HepG2 (cell line): Measurements from ENCODE around the gene P3H4. TPM values are rescaled to one million over a fixed set of nuclear protein-coding genes. Genes with fewer than 3 reads are reported as not detected.

Experiments
- ATAC-seq: fragments of 200-7000 bp; cut with Tn5 transposase; 3 replicates; pipeline ENCODE4 v1.9.1; 2020; ENCODE audit warnings: mild to moderate bottlenecking, moderate library complexity
- BruUV-seq: library from RNA; stranded (reverse); fragments of 400-500 nt; replicated peaks from 2 replicates; lab custom pipeline; 2021; lab: Mats Ljungman, UMichigan
- CTCF ChIA-PET: fragments of 300-600 bp; formaldehyde crosslinking; extraction: SDS; loops from one replicate; lab custom pipeline; 2021; ENCODE audit warnings: low total read pairs, inconsistent platforms, low intra/inter-chr PET ratio; lab: Yijun Ruan, JAX
- POLR2A ChIA-PET: fragments of 350-600 bp; sonication (Branson Sonifier 250); formaldehyde crosslinking; loops from one replicate; lab custom pipeline; 2020; ENCODE audit warnings: antibody characterized with exemption, inconsistent platforms; lab: Yijun Ruan, JAX
- DNase-seq: peaks from one replicate; pipeline ENCODE4 v3.0.0-alpha.2; 2015; ENCODE audit warnings: low spot score
- FAIRE-seq: peaks from 3 replicates; lab custom pipeline; 2011; peaks lifted over from hg19 to GRCh38; lab: Jason Lieb, UNC
- H2AFZ ChIP-seq: one replicate; pipeline ENCODE4 v1.6.1; 2011; ENCODE audit warnings: low read length, inconsistent platforms
- H3K27ac ChIP-seq: fragments of 300-600 bp; 3 replicates; pipeline ENCODE4 v1.8.0; 2011; ENCODE audit warnings: mixed run types, mild to moderate bottlenecking, mixed read lengths, low read length, inconsistent platforms; ENCODE audit not compliant: insufficient read depth; ENCODE audit errors: extremely low read length
- H3K27me3 ChIP-seq, 2 experiments: fragments of 200-600 bp in 1 of 2; 2 replicates in 1 of 2; 3 replicates in 1 of 2; pipeline versions ENCODE4 v1.6.0 to v1.8.0; 2011; ENCODE audit warnings: low read length in 2 of 2, mild to moderate bottlenecking in 2 of 2, moderate library complexity in 2 of 2, inconsistent platforms in 1 of 2; ENCODE audit not compliant: insufficient read depth in 2 of 2, control insufficient read depth in 1 of 2
- H3K36me3 ChIP-seq, 2 experiments: fragments of 200-600 bp in 1 of 2; replicated peaks in 1 of 2; 2 replicates in 1 of 2; 3 replicates in 1 of 2; pipeline versions ENCODE4 v1.5.1 to v1.8.0; 2011; ENCODE audit warnings: low read length in 2 of 2, inconsistent platforms in 1 of 2; ENCODE audit not compliant: insufficient read depth in 2 of 2, control insufficient read depth in 1 of 2
- H3K4me1 ChIP-seq: 2 replicates; pipeline ENCODE4 v1.5.1; 2012; ENCODE audit warnings: low read length, inconsistent platforms; ENCODE audit not compliant: insufficient read depth
- H3K4me2 ChIP-seq: 2 replicates; pipeline ENCODE4 v1.6.0; 2011; ENCODE audit warnings: low read depth, low read length, inconsistent platforms
- H3K4me3 ChIP-seq, 3 experiments: fragments of 200-600 bp in 1 of 3; sonication (generic), shearing (Covaris generic) in 1 of 3; replicated peaks in 1 of 3; 2 replicates each; pipeline ENCODE4 v1.5.1; 2011 to 2016; ENCODE audit warnings: low read length in 3 of 3, inconsistent platforms in 2 of 3, low read depth in 2 of 3, mild to moderate bottlenecking in 2 of 3, control low read depth in 1 of 3, mixed read lengths in 1 of 3; ENCODE audit not compliant: insufficient read depth in 1 of 3
- H3K79me2 ChIP-seq: one replicate; pipeline ENCODE4 v1.6.1; 2011; ENCODE audit warnings: low read length, inconsistent platforms; ENCODE audit not compliant: insufficient read depth
- H3K9ac ChIP-seq: 2 replicates; pipeline ENCODE4 v1.6.0; 2011; ENCODE audit warnings: mild to moderate bottlenecking, low read depth, low read length, inconsistent platforms; ENCODE audit not compliant: insufficient read depth
- H3K9me3 ChIP-seq: 2 replicates; pipeline ENCODE4 v1.5.1; 2012; ENCODE audit warnings: mild to moderate bottlenecking, low read length
- H4K20me1 ChIP-seq: 2 replicates; pipeline ENCODE4 v1.6.0; 2011; ENCODE audit warnings: inconsistent platforms, mild to moderate bottlenecking, low read length, moderate library complexity; ENCODE audit not compliant: insufficient read depth
- EEA1 ChIP-seq: sonication (generic); formaldehyde crosslinking; IDR thresholded peaks from 2 replicates; pipeline ENCODE4 v1.5.1; 2020; ENCODE audit warnings: mild to moderate bottlenecking, missing genetic modification reagents, borderline replicate concordance
- RARA ChIP-seq: IDR thresholded peaks from 2 replicates; pipeline ENCODE4 v1.6.1; 2016; ENCODE audit warnings: missing genetic modification reagents, missing compliant biosample characterization
- ZNF296 ChIP-seq: sonication (generic); formaldehyde crosslinking; conservative IDR thresholded peaks from 2 replicates; pipeline ENCODE4 v1.5.0; 2020; ENCODE audit warnings: mild to moderate bottlenecking, missing genetic modification reagents
- ZNF569 ChIP-seq: sonication (generic); formaldehyde crosslinking; IDR thresholded peaks from 2 replicates; pipeline ENCODE4 v1.5.0; 2020; ENCODE audit warnings: mild to moderate bottlenecking, missing genetic modification reagents, moderate library complexity, borderline replicate concordance
- ZNF883 ChIP-seq: sonication (generic); formaldehyde crosslinking; IDR thresholded peaks from 2 replicates; pipeline ENCODE4 v1.5.1; 2020; ENCODE audit warnings: mild to moderate bottlenecking, missing genetic modification reagents; ENCODE audit errors: not compliant biosample characterization
- WGBS: methylation state at CpG from one replicate; pipeline ENCODE4 v1.1.6; 2017; ENCODE audit warnings: low lambda C conversion rate; 5-methylcytosine and 5-hydroxymethylcytosine counted together
- in situ Hi-C: cut with HindIII; loops from 2 replicates; pipeline ENCODE4 v1.10.0; 2017; ENCODE audit warnings: low pct_unique_long_range_greater_than_20kb; ENCODE audit not compliant: extremely low pct_ligation_motif_present
- intact Hi-C: fragments of 100-400 bp; cut with micrococcal nuclease; formaldehyde crosslinking; loops from one replicate; pipeline ENCODE4 v1.10.0; 2022; ENCODE audit not compliant: unreplicated experiment
- polyA plus RNA-seq, 8 experiments: library from polyadenylated mRNA; depleted of rRNA in 3 of 8; stranded (reverse) in 7 of 8; unstranded in 1 of 8; fragments of >200 nt; fragmentation: Illumina TruSeq in 4 of 8; extraction: Trizol in 4 of 8; gene quantifications; 2 replicates each; pipeline versions ENCODE4 v1.2.1 to v1.2.3, GENCODE V29; 2011 to 2016; ENCODE audit warnings: low read depth in 4 of 8, missing spikeins in 1 of 8, mixed read lengths in 1 of 8; ENCODE audit not compliant: insufficient read depth in 1 of 8
- total RNA-seq, 5 experiments: library from RNA; depleted of rRNA; stranded (reverse); fragments of >200 nt; fragmentation: Illumina TruSeq; extraction: Trizol; gene quantifications; 2 replicates each; pipeline ENCODE4 v1.2.3, GENCODE V29; 2016; ENCODE audit warnings: low read depth in 1 of 5
- TF ChIP-seq, protein P1 (sequence below): sonication (generic); formaldehyde crosslinking; IDR thresholded peaks from 2 replicates; pipeline ENCODE4 v1.4.0; 2020; ENCODE audit warnings: missing genetic modification reagents, borderline replicate concordance
- TF ChIP-seq, protein P2 (sequence below): sonication (generic); formaldehyde crosslinking; IDR thresholded peaks from 2 replicates; pipeline ENCODE4 v1.9.0; 2021; ENCODE audit warnings: missing genetic modification reagents, mild to moderate bottlenecking, borderline replicate concordance
- TF ChIP-seq, protein P3 (sequence below): sonication (generic); formaldehyde crosslinking; IDR thresholded peaks from 2 replicates; pipeline ENCODE4 v1.4.0; 2020; ENCODE audit warnings: missing genetic modification reagents
- TF ChIP-seq, protein P4 (sequence below): sonication (generic); formaldehyde crosslinking; IDR thresholded peaks from 2 replicates; pipeline ENCODE4 v1.4.0; 2020; ENCODE audit warnings: missing genetic modification reagents

P3H4 gene
- total and polyA plus RNA-seq, 2 of the 13 experiments (the other 11 are each of a cell fraction or from before 2014, with no cell fraction given), result 37.1 to 50.6 TPM

DNA sequence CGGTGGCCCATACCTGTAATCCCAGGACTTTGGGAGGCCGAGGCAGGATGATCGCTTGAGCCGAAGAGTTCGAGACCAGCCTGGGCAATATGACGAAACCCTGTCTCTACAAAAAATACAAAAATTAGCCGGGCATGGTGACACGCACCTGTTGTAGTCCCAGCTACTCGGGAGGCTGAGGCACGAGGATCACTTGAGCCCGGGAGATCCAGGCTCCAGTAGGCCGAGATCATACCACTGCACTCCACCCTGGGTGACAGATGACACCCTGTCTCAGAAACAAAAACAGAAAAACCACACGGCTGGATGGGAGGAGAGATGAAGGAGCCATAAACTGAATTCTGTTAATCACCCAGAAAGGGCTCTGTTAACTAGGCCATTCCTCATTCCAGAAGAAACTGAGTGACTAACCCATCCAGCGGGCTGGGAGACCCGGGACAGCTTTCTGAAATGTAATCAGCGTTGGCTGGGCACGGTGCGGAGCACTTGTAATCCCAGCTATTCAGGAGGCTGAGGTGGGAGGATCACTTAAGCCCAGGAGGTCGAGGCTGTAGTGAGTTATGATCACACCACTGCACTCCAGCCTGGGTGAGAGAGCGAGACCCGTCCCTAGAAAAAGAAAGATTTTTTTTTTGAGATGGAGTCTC is 24.9 kb upstream of the P3H4 start:
- no peak overlapping the region for H3K27ac ChIP-seq
- peak overlapping the region; percentile 63 to 94 (median 77) for H3K4me3 ChIP-seq
- peaks cover 3 to 10% of the 10 kb centered on the region in 2 experiments for H3K36me3 ChIP-seq
- peak overlapping the region; percentile 61 for H3K9ac ChIP-seq
- peak overlapping the region; percentile 88 for H2AFZ ChIP-seq
- H3K27me3 ChIP-seq, result no peaks in the 10 kb centered on the region
- peak overlapping the region; percentile 80 for H3K4me2 ChIP-seq
- ChIA-PET POLR2A (interaction anchor here (1.3 to 1.9 kb wide), 5 partner anchors 10 to 122 kb away, joined by 3 to 9 read pairs (median 4); partner anchors contain the start of genes FKBP10, KLHL11 and P3H4), CTCF (no interaction called here)
- in situ Hi-C loops, result no loop called here
- intact Hi-C loops, result no loop called here
- ATAC-seq (no peak), DNase-seq (no peak), FAIRE-seq (no peak)
- H4K20me1 ChIP-seq, result no peaks in the 10 kb centered on the region
- H3K4me1 ChIP-seq, result peaks cover 40% of the 10 kb centered on the region
- 24% methylated on average over 20 of the region's 21 CpGs for WGBS
- H3K9me3 ChIP-seq, result no peaks in the 10 kb centered on the region
- H3K79me2 ChIP-seq, result peaks cover 9% of the 10 kb centered on the region
- BruUV-seq, result no TSS peak
- TF ChIP-seq ZNF883 (CRISPR knock-in tag) (no peak), RARA (no peak), ZNF296 (CRISPR knock-in tag) (no peak), EEA1 (CRISPR knock-in tag) (no peak), ZNF569 (CRISPR knock-in tag) (no peak)
- TF ChIP-seq, protein P1, sequence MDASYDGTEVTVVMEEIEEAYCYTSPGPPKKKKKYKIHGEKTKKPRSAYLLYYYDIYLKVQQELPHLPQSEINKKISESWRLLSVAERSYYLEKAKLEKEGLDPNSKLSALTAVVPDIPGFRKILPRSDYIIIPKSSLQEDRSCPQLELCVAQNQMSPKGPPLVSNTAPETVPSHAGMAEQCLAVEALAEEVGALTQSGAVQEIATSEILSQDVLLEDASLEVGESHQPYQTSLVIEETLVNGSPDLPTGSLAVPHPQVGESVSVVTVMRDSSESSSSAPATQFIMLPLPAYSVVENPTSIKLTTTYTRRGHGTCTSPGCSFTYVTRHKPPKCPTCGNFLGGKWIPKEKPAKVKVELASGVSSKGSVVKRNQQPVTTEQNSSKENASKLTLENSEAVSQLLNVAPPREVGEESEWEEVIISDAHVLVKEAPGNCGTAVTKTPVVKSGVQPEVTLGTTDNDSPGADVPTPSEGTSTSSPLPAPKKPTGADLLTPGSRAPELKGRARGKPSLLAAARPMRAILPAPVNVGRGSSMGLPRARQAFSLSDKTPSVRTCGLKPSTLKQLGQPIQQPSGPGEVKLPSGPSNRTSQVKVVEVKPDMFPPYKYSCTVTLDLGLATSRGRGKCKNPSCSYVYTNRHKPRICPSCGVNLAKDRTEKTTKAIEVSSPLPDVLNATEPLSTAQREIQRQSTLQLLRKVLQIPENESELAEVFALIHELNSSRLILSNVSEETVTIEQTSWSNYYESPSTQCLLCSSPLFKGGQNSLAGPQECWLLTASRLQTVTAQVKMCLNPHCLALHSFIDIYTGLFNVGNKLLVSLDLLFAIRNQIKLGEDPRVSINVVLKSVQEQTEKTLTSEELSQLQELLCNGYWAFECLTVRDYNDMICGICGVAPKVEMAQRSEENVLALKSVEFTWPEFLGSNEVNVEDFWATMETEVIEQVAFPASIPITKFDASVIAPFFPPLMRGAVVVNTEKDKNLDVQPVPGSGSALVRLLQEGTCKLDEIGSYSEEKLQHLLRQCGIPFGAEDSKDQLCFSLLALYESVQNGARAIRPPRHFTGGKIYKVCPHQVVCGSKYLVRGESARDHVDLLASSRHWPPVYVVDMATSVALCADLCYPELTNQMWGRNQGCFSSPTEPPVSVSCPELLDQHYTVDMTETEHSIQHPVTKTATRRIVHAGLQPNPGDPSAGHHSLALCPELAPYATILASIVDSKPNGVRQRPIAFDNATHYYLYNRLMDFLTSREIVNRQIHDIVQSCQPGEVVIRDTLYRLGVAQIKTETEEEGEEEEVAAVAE (CRISPR knock-in tag), result no peak
- TF ChIP-seq, protein P2, sequence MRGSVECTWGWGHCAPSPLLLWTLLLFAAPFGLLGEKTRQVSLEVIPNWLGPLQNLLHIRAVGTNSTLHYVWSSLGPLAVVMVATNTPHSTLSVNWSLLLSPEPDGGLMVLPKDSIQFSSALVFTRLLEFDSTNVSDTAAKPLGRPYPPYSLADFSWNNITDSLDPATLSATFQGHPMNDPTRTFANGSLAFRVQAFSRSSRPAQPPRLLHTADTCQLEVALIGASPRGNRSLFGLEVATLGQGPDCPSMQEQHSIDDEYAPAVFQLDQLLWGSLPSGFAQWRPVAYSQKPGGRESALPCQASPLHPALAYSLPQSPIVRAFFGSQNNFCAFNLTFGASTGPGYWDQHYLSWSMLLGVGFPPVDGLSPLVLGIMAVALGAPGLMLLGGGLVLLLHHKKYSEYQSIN (CRISPR knock-in tag), result no peak
- TF ChIP-seq, protein P3, sequence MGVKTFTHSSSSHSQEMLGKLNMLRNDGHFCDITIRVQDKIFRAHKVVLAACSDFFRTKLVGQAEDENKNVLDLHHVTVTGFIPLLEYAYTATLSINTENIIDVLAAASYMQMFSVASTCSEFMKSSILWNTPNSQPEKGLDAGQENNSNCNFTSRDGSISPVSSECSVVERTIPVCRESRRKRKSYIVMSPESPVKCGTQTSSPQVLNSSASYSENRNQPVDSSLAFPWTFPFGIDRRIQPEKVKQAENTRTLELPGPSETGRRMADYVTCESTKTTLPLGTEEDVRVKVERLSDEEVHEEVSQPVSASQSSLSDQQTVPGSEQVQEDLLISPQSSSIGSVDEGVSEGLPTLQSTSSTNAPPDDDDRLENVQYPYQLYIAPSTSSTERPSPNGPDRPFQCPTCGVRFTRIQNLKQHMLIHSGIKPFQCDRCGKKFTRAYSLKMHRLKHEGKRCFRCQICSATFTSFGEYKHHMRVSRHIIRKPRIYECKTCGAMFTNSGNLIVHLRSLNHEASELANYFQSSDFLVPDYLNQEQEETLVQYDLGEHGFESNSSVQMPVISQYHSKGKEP (CRISPR knock-in tag), result no peak
- TF ChIP-seq, protein P4, sequence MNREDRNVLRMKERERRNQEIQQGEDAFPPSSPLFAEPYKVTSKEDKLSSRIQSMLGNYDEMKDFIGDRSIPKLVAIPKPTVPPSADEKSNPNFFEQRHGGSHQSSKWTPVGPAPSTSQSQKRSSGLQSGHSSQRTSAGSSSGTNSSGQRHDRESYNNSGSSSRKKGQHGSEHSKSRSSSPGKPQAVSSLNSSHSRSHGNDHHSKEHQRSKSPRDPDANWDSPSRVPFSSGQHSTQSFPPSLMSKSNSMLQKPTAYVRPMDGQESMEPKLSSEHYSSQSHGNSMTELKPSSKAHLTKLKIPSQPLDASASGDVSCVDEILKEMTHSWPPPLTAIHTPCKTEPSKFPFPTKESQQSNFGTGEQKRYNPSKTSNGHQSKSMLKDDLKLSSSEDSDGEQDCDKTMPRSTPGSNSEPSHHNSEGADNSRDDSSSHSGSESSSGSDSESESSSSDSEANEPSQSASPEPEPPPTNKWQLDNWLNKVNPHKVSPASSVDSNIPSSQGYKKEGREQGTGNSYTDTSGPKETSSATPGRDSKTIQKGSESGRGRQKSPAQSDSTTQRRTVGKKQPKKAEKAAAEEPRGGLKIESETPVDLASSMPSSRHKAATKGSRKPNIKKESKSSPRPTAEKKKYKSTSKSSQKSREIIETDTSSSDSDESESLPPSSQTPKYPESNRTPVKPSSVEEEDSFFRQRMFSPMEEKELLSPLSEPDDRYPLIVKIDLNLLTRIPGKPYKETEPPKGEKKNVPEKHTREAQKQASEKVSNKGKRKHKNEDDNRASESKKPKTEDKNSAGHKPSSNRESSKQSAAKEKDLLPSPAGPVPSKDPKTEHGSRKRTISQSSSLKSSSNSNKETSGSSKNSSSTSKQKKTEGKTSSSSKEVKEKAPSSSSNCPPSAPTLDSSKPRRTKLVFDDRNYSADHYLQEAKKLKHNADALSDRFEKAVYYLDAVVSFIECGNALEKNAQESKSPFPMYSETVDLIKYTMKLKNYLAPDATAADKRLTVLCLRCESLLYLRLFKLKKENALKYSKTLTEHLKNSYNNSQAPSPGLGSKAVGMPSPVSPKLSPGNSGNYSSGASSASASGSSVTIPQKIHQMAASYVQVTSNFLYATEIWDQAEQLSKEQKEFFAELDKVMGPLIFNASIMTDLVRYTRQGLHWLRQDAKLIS (CRISPR knock-in tag), result no peak
